Panc1 (cell line): ENCODE measurements around the gene ENOPH1. TPM values are rescaled to one million over a fixed set of nuclear protein-coding genes. Genes with fewer than 3 reads are reported as not detected.

Source experiments
- ATAC-seq: fragments of 200-7000 bp; cut with Tn5 transposase; 2 replicates; pipeline ENCODE4 v1.9.1; 2020; ENCODE audit warnings: mild to moderate bottlenecking, moderate library complexity
- BruUV-seq: library from RNA; stranded (reverse); fragments of 400-500 nt; replicated peaks from 2 replicates; lab custom pipeline; 2021; lab: Mats Ljungman, UMichigan
- CTCF ChIA-PET: fragments of 300-600 bp; sonication (Branson Sonifier 250); formaldehyde crosslinking; loops from one replicate; lab custom pipeline; 2022; ENCODE audit warnings: antibody characterized with exemption; lab: Charles Lee
- POLR2A ChIA-PET: fragments of 300-600 bp; sonication (Branson Sonifier 250); formaldehyde crosslinking; loops from one replicate; lab custom pipeline; 2022; ENCODE audit warnings: antibody characterized with exemption; lab: Charles Lee
- DNase-seq: peaks from one replicate; pipeline ENCODE4 v3.0.0-alpha.2; 2010; ENCODE audit warnings: low read depth, low spot score
- H3K27ac ChIP-seq: 2 replicates; pipeline ENCODE4 v1.5.1; 2011; ENCODE audit warnings: mild to moderate bottlenecking, low read length, inconsistent platforms
- H3K27me3 ChIP-seq: fragments of 200-500 bp; sonication (Bioruptor generic); 2 replicates; pipeline ENCODE4 v1.6.0; 2014; ENCODE audit warnings: low read length, inconsistent platforms; ENCODE audit not compliant: control insufficient read depth, insufficient read depth
- H3K36me3 ChIP-seq: fragments of 200-500 bp; sonication (Bioruptor generic); 2 replicates; pipeline ENCODE4 v1.5.1; 2014; ENCODE audit warnings: inconsistent platforms, mild to moderate bottlenecking, low read length, moderate library complexity; ENCODE audit not compliant: control insufficient read depth, insufficient read depth
- H3K4me1 ChIP-seq: 2 replicates; pipeline ENCODE4 v1.5.1; 2011; ENCODE audit warnings: inconsistent platforms, mild to moderate bottlenecking, low read length, moderate library complexity; ENCODE audit not compliant: control insufficient read depth, insufficient read depth
- H3K4me3 ChIP-seq, 2 experiments: 2 replicates each; pipeline ENCODE4 v1.5.1; 2011 to 2012; ENCODE audit warnings: low read depth in 2 of 2, low read length in 2 of 2, mild to moderate bottlenecking in 2 of 2, inconsistent platforms in 1 of 2, moderate library complexity in 1 of 2
- H3K9me3 ChIP-seq: fragments of 200-500 bp; sonication (Bioruptor generic); 2 replicates; pipeline ENCODE4 v1.5.1; 2014; ENCODE audit warnings: low read depth, mild to moderate bottlenecking, inconsistent platforms, low read length, moderate library complexity; ENCODE audit not compliant: control insufficient read depth, insufficient read depth
- CTCF ChIP-seq: fragments of 450-650 bp; IDR thresholded peaks from 2 replicates; pipeline ENCODE4 v1.5.1; 2017; ENCODE audit warnings: mild to moderate bottlenecking
- POLR2AphosphoS5 ChIP-seq: IDR thresholded peaks from 2 replicates; pipeline ENCODE4 v1.6.1; 2012; ENCODE audit warnings: mild to moderate bottlenecking, low read depth, low read length, moderate library complexity
- REST ChIP-seq, 2 experiments: IDR thresholded peaks; 2 replicates each; pipeline ENCODE4 v1.6.1; 2011 to 2012; ENCODE audit warnings: low read depth in 2 of 2, control low read depth in 1 of 2, low read length in 1 of 2, mild to moderate bottlenecking in 1 of 2, moderate library complexity in 1 of 2; ENCODE audit not compliant: insufficient read depth in 1 of 2
- SIN3A ChIP-seq: IDR thresholded peaks from 2 replicates; pipeline ENCODE4 v1.6.1; 2012; ENCODE audit warnings: low read depth, mild to moderate bottlenecking, low read length, moderate library complexity, borderline replicate concordance; ENCODE audit not compliant: insufficient read depth
- TCF7L2 ChIP-seq: IDR thresholded peaks from 2 replicates; pipeline ENCODE4 v1.6.1; 2011; ENCODE audit warnings: mild to moderate bottlenecking, low read depth, low read length, inconsistent platforms
- in situ Hi-C: cut with HindIII; loops from 2 replicates; pipeline ENCODE4 v1.10.0; 2016; ENCODE audit warnings: low sequenced_read_pairs, low pct_unique_long_range_greater_than_20kb
- intact Hi-C: fragments of 100-400 bp; cut with micrococcal nuclease; formaldehyde crosslinking; loops from one replicate; pipeline ENCODE4 v1.10.0; 2022; ENCODE audit not compliant: unreplicated experiment
- total RNA-seq: library from RNA; stranded (reverse); gene quantifications from one replicate; pipeline ENCODE4 v1.2.1, GENCODE V29; 2021; ENCODE audit not compliant: unreplicated experiment

ENOPH1 gene
- total RNA-seq, 1 experiment from 2014 or later: 34.7 TPM

GRCh38 chr4:82489987-82490386 is 59.6 kb downstream of the ENOPH1 start:
- CTCF ChIA-PET: no interaction called here
- H3K27ac ChIP-seq: no peak overlapping the region

GRCh38 chr4:82491251-82491960 is 61.0 kb downstream of the ENOPH1 start:
- intact Hi-C loops (no loop called here), in situ Hi-C loops (no loop called here)
- ATAC-seq (no peak), DNase-seq (no peak)
- CTCF ChIA-PET: no interaction called here
- Histone ChIP-seq H3K27ac (no peak overlapping the region), H3K9me3 (no peaks in the 10 kb centered on the region), H3K27me3 (no peaks in the 10 kb centered on the region), H3K4me1 (no peaks in the 10 kb centered on the region), H3K4me3 (no peak overlapping the region), H3K36me3 (no peaks in the 10 kb centered on the region)
- no TSS peak for BruUV-seq
- POLR2A ChIA-PET: interaction anchor here (0.7 kb wide), 1 partner anchor 30 kb away, joined by 8 read pairs; no protein-coding TSS in a partner anchor
- TF ChIP-seq CTCF (no peak), POLR2AphosphoS5 (no peak), TCF7L2 (no peak), REST (IDR thresholded peaks at IDR 0.05; ENCODE audit: insufficient read depth in 1 of 2, low read depth in 2 of 2, low read length in 1 of 2) (no peak), SIN3A (no peak)

More at GRCh38 chr4:82489987-82490386, 59.6 kb downstream of the ENOPH1 start:
- intact Hi-C loops (no loop called here), in situ Hi-C loops (no loop called here)
- POLR2A ChIA-PET: no interaction called here
- no peaks in the 10 kb centered on the region for H3K4me1 ChIP-seq
- TF ChIP-seq REST (IDR thresholded peaks at IDR 0.05; ENCODE audit: insufficient read depth in 1 of 2, low read depth in 2 of 2, low read length in 1 of 2) (no peak), TCF7L2 (no peak), POLR2AphosphoS5 (no peak), SIN3A (no peak), CTCF (no peak)
- no TSS peak for BruUV-seq
- no peak overlapping the region for H3K4me3 ChIP-seq
- no peaks in the 10 kb centered on the region for H3K27me3 ChIP-seq
- ATAC-seq (no peak), DNase-seq (no peak)
- no peaks in the 10 kb centered on the region for H3K36me3 ChIP-seq
- no peaks in the 10 kb centered on the region for H3K9me3 ChIP-seq
